ENCODE results near the gene CD163L1.

GRCh38 chr12:7472060-7472459 lies 28.1 kb upstream of the CD163L1 start:
- TF ChIP-seq, protein P1, sequence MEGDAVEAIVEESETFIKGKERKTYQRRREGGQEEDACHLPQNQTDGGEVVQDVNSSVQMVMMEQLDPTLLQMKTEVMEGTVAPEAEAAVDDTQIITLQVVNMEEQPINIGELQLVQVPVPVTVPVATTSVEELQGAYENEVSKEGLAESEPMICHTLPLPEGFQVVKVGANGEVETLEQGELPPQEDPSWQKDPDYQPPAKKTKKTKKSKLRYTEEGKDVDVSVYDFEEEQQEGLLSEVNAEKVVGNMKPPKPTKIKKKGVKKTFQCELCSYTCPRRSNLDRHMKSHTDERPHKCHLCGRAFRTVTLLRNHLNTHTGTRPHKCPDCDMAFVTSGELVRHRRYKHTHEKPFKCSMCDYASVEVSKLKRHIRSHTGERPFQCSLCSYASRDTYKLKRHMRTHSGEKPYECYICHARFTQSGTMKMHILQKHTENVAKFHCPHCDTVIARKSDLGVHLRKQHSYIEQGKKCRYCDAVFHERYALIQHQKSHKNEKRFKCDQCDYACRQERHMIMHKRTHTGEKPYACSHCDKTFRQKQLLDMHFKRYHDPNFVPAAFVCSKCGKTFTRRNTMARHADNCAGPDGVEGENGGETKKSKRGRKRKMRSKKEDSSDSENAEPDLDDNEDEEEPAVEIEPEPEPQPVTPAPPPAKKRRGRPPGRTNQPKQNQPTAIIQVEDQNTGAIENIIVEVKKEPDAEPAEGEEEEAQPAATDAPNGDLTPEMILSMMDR (IDR thresholded peaks at IDR 0.05) = no peak
- no peak for TF ChIP-seq POLR2A (IDR thresholded peaks at IDR 0.05)
